Testis (tissue), 3 donors: Measurements from ENCODE around the gene PHLPP2. TPM values are rescaled to one million over a fixed set of nuclear protein-coding genes. Genes with fewer than 3 reads are reported as not detected.

ENCODE experiments used
- DNase-seq: peaks from one replicate; pipeline ENCODE4 v3.0.0-alpha.2; 2019
- H3K27ac ChIP-seq, 2 donors: fragments of 200-600 bp; sonication (generic); one replicate each; pipeline ENCODE4 v1.5.1; 2019
- H3K27me3 ChIP-seq: fragments of 200-600 bp; sonication (generic); one replicate; pipeline ENCODE4 v1.5.1; 2019
- H3K36me3 ChIP-seq: fragments of 200-600 bp; sonication (generic); one replicate; pipeline ENCODE4 v1.5.1; 2017; ENCODE audit warnings: low read depth; ENCODE audit errors: missing control alignments
- H3K4me1 ChIP-seq: fragments of 200-600 bp; sonication (generic); one replicate; pipeline ENCODE4 v1.5.1; 2019
- H3K4me3 ChIP-seq, 2 donors: fragments of 200-600 bp; sonication (generic); one replicate each; pipeline ENCODE4 v1.5.1; 2017 to 2019
- H3K9me3 ChIP-seq: fragments of 200-600 bp; sonication (generic); one replicate; pipeline ENCODE4 v1.5.1; 2017
- POLR2A ChIP-seq: fragments of 450-650 bp; IDR thresholded peaks from one replicate; pipeline ENCODE4 v1.6.1; 2017; ENCODE audit warnings: antibody characterized with exemption, mild to moderate bottlenecking, moderate library complexity
- WGBS, 2 donors: methylation state at CpG; one replicate each; pipeline ENCODE4 v1.1.5; 2018; 5-methylcytosine and 5-hydroxymethylcytosine counted together
- intact Hi-C: fragments of 100-400 bp; cut with DNase I; formaldehyde crosslinking; loops from one replicate; pipeline ENCODE4 v1.15.1; 2023; ENCODE audit warnings: low total_unique reads
- polyA plus RNA-seq: library from polyadenylated mRNA; stranded (reverse); fragments of 350-450 nt; fragmentation: Illumina TruSeq; extraction: RNeasy Lipid Tissue Mini Kit (QIAGEN cat#74804); gene quantifications from one replicate; pipeline ENCODE4 v1.2.3, GENCODE V29; 2014; ENCODE audit warnings: low read depth, low replicate concordance; ENCODE audit not compliant: insufficient read depth
- total RNA-seq, 2 donors: library from RNA; depleted of rRNA; stranded (reverse); fragments of >200 nt; gene quantifications; one replicate each; pipeline ENCODE4 v1.2.3, GENCODE V29; 2016
- TF ChIP-seq, protein P1 (sequence below), 3 experiments: fragments of 450-650 bp in 2 of 3; fragments of 200-600 bp in 1 of 3; sonication (generic) in 1 of 3; IDR thresholded peaks; one replicate each; pipeline ENCODE4 v1.5.1; 2016 to 2019; ENCODE audit warnings: antibody characterized with exemption in 3 of 3, mild to moderate bottlenecking in 2 of 3, moderate library complexity in 1 of 3

PHLPP2 gene
- total and polyA plus RNA-seq, 3 donors from 2014 or later: 27.2 to 46.3 (median 43.3) TPM

DNA sequence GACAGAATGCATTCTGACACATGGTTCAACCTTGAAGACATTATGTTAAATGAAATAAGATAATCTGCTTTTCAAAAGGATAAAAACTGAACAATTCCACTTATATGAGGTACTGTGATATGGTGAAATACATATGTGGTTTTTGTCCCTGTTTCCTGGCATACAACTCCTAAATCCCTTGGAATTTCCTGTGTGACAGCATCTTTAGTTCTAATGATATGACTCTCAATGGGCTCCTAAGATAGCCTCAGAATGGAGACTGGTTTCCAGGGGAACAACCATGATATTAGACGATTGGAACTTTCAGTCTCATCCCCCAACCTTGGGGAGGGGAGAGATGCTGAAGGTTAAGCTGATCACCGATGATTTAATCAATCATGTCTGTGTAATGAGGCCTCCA, 37.7 kb upstream of the PHLPP2 start:
- H3K36me3 ChIP-seq: no peaks in the 10 kb centered on the region
- no peaks in the 10 kb centered on the region for H3K9me3 ChIP-seq
- no peak overlapping the region for H3K4me3 ChIP-seq
- no peak overlapping the region for H3K27ac ChIP-seq
- TF ChIP-seq POLR2A: no peak
- TF ChIP-seq, protein P1, sequence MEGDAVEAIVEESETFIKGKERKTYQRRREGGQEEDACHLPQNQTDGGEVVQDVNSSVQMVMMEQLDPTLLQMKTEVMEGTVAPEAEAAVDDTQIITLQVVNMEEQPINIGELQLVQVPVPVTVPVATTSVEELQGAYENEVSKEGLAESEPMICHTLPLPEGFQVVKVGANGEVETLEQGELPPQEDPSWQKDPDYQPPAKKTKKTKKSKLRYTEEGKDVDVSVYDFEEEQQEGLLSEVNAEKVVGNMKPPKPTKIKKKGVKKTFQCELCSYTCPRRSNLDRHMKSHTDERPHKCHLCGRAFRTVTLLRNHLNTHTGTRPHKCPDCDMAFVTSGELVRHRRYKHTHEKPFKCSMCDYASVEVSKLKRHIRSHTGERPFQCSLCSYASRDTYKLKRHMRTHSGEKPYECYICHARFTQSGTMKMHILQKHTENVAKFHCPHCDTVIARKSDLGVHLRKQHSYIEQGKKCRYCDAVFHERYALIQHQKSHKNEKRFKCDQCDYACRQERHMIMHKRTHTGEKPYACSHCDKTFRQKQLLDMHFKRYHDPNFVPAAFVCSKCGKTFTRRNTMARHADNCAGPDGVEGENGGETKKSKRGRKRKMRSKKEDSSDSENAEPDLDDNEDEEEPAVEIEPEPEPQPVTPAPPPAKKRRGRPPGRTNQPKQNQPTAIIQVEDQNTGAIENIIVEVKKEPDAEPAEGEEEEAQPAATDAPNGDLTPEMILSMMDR (IDR thresholded peaks at IDR 0.05): no peak
- H3K4me1 ChIP-seq: peaks cover 1% of the 10 kb centered on the region
- WGBS, 2 donors: 87 to 94% methylated on average over 2 of the region's 2 CpGs
- no peaks in the 10 kb centered on the region for H3K27me3 ChIP-seq
- DNase-seq: no peak
- intact Hi-C loops: no loop called here

DNA sequence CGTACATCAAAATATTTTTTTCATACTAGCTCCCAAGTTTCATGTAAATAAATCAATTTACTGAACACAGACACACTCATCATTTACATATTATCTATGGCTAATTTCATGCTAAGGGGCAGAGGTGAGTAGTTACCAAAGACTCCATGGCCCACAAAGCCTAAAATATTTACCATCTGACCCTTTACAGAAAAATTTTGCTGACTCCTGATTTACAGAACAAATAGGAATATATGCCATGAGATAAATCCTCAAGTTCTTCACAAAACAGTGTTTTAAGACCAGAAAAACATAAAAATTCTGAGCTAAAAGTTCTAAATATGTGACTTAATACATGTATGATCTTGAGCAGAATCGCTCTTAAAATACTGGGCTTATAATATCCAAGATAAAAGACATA, 36.6 kb upstream of the PHLPP2 start:
- no peaks in the 10 kb centered on the region for H3K9me3 ChIP-seq
- intact Hi-C loops: no loop called here
- no peak overlapping the region for H3K27ac ChIP-seq
- no peak for DNase-seq
- no peaks in the 10 kb centered on the region for H3K36me3 ChIP-seq
- WGBS, 2 donors: 92 to 94% methylated on average over 2 of the region's 2 CpGs
- H3K4me1 ChIP-seq: no peaks in the 10 kb centered on the region
- H3K27me3 ChIP-seq: no peaks in the 10 kb centered on the region
- no peak overlapping the region for H3K4me3 ChIP-seq
- TF ChIP-seq, protein P1 (IDR thresholded peaks at IDR 0.05): no peak
- TF ChIP-seq POLR2A: no peak

DNA sequence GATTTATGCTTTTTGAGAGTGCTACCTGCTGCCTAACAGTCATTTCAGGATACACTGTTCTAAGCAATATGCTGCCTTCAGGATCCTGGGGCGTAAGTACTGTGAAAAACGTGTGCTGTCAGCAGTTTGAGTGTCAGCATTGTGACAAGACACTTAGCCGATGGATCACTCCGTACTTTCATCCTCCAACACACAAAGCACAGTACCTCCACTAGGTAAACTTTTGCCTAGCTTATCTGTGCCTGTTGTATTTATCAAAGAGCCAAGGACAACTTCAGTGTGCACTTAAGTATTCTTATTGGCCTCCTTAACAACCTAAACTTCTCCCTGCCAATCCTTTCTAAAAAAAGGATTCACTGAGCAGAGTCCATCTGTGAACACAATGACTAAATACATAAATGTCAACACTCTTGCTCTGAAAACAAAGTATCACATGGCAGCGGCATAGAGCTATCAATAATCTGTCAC, 33.8 kb upstream of the PHLPP2 start:
- TF ChIP-seq, protein P1 (IDR thresholded peaks at IDR 0.05): no peak
- no peak for TF ChIP-seq POLR2A
- Histone ChIP-seq H3K27me3 (no peaks in the 10 kb centered on the region), H3K4me1 (no peaks in the 10 kb centered on the region), H3K9me3 (no peaks in the 10 kb centered on the region), H3K4me3 (no peak overlapping the region), H3K27ac (no peak overlapping the region), H3K36me3 (no peaks in the 10 kb centered on the region)
- WGBS, 2 donors: 62 to 63% methylated on average over 5 of the region's 5 CpGs
- intact Hi-C loops: no loop called here
- DNase-seq: no peak

DNA sequence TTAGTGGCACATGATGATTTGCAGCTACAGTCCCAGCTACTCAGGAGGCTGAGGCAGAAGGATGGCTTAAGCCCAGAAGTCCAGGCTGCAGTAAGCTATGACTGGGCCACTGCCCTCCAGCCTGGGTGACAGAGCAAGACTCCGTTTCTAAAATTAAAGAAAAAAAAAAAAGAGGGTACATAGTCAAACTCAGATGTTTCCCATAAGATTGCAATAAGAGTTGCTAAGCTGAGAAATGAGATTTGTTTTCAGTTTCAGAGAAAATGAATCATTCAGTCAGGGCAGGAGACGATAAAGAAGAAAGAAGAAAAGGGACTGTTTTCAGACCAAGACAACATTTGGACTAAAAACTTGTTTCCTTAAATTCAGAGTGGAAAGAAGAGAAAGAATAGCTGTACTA, 30.2 kb upstream of the PHLPP2 start:
- H3K4me1 ChIP-seq: no peaks in the 10 kb centered on the region
- no peak overlapping the region for H3K4me3 ChIP-seq
- intact Hi-C loops: no loop called here
- no peaks in the 10 kb centered on the region for H3K27me3 ChIP-seq
- WGBS, 2 donors: 80 to 83% methylated on average over 2 of the region's 2 CpGs
- DNase-seq: no peak
- no peak for TF ChIP-seq POLR2A
- TF ChIP-seq, protein P1 (IDR thresholded peaks at IDR 0.05): no peak
- H3K9me3 ChIP-seq: no peaks in the 10 kb centered on the region
- no peak overlapping the region for H3K27ac ChIP-seq
- no peaks in the 10 kb centered on the region for H3K36me3 ChIP-seq

DNA sequence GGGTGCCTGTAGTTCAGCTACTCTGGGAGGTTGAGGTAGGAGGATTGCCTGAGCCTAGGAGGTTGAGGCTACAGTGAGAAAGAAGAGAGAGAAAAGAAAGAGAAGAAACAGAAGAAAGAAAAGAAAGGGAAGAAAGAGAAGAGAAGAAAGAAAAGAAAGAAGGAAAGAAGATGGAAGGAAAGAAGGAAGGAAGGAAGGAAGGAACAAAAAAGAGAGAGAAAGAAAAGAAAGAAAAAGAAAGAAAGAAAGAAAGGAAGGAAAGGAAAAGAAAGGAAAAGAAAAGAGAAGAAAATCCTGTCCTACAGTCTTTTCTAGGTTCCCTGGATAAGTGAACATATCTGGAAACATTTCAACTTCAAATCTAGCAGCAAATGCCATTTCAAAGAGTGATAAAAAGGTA, 29.6 kb upstream of the PHLPP2 start:
- Histone ChIP-seq H3K27me3 (no peaks in the 10 kb centered on the region), H3K9me3 (no peaks in the 10 kb centered on the region), H3K4me3 (no peak overlapping the region), H3K36me3 (no peaks in the 10 kb centered on the region), H3K4me1 (no peaks in the 10 kb centered on the region), H3K27ac (no peak overlapping the region)
- DNase-seq: no peak
- TF ChIP-seq, protein P1 (IDR thresholded peaks at IDR 0.05): no peak
- TF ChIP-seq POLR2A: no peak
- intact Hi-C loops: no loop called here
